ENCODE data around the gene ANK2.

ANK2 gene

GRCh38 chr4:113006632-113007031 is 42.8 kb upstream of the ANK2 start:
- Histone ChIP-seq H3K9ac (ENCODE audit: low read length) (no peak overlapping the region), H3K27ac (ENCODE audit: low read depth, low read length) (no peak overlapping the region), H3K9me2 (replicated peaks; ENCODE audit: insufficient read depth, low read length) (no peaks in the 10 kb centered on the region)

GRCh38 chr4:113007151-113007550 is 42.3 kb upstream of the ANK2 start:
- no peaks in the 10 kb centered on the region for H4K20me1 ChIP-seq (ENCODE audit: low read depth, low read length)
- H3K79me2 ChIP-seq (ENCODE audit: insufficient read depth, low read length), result no peaks in the 10 kb centered on the region

More at GRCh38 chr4:113006632-113007031, 42.8 kb upstream of the ANK2 start:
- TF ChIP-seq EZH2phosphoT487 (conservative IDR thresholded peaks at IDR 0.05; ENCODE audit: low read length) (no peak), CTCF (IDR thresholded peaks at IDR 0.05; ENCODE audit: insufficient read depth, low read length, poor library complexity, severe bottlenecking) (no peak)
- no peaks in the 10 kb centered on the region for H3F3A ChIP-seq (ENCODE audit: insufficient read depth)
- no peaks in the 10 kb centered on the region for H3K27me3 ChIP-seq (ENCODE audit: low read length)
- no peaks in the 10 kb centered on the region for H3K9me3 ChIP-seq (ENCODE audit: insufficient read depth, low read length)
- no peaks in the 10 kb centered on the region for H3K36me3 ChIP-seq (ENCODE audit: low read length)
- no peak overlapping the region for H3K4me3 ChIP-seq (ENCODE audit: insufficient read depth, low read length, poor library complexity, severe bottlenecking)
- H4K20me1 ChIP-seq (ENCODE audit: low read depth, low read length), result no peaks in the 10 kb centered on the region
- H3K79me2 ChIP-seq (ENCODE audit: insufficient read depth, low read length), result no peaks in the 10 kb centered on the region
- H3K4me2 ChIP-seq (ENCODE audit: low read depth, low read length, poor library complexity, severe bottlenecking), result no peak overlapping the region
- H2AFZ ChIP-seq (ENCODE audit: low read depth, low read length, severe bottlenecking), result no peak overlapping the region

GRCh38 chr4:113008135-113008534 is 41.3 kb upstream of the ANK2 start:
- TF ChIP-seq EZH2phosphoT487 (conservative IDR thresholded peaks at IDR 0.05; ENCODE audit: low read length), result no peak
- TF ChIP-seq CTCF (IDR thresholded peaks at IDR 0.05; ENCODE audit: insufficient read depth, low read length, poor library complexity, severe bottlenecking), result no peak
- Histone ChIP-seq H3K27ac (ENCODE audit: low read depth, low read length) (no peak overlapping the region), H4K20me1 (ENCODE audit: low read depth, low read length) (no peaks in the 10 kb centered on the region), H3F3A (ENCODE audit: insufficient read depth) (no peaks in the 10 kb centered on the region), H2AFZ (ENCODE audit: low read depth, low read length, severe bottlenecking) (no peak overlapping the region), H3K36me3 (ENCODE audit: low read length) (no peaks in the 10 kb centered on the region), H3K9me2 (replicated peaks; ENCODE audit: insufficient read depth, low read length) (no peaks in the 10 kb centered on the region), H3K4me2 (ENCODE audit: low read depth, low read length, poor library complexity, severe bottlenecking) (no peak overlapping the region), H3K9me3 (ENCODE audit: insufficient read depth, low read length) (no peaks in the 10 kb centered on the region), H3K4me3 (ENCODE audit: insufficient read depth, low read length, poor library complexity, severe bottlenecking) (no peak overlapping the region), H3K79me2 (ENCODE audit: insufficient read depth, low read length) (no peaks in the 10 kb centered on the region), H3K9ac (ENCODE audit: low read length) (no peak overlapping the region), H3K27me3 (ENCODE audit: low read length) (no peaks in the 10 kb centered on the region)

More at GRCh38 chr4:113007151-113007550, 42.3 kb upstream of the ANK2 start:
- no peaks in the 10 kb centered on the region for H3K9me3 ChIP-seq (ENCODE audit: insufficient read depth, low read length)
- no peak overlapping the region for H3K4me2 ChIP-seq (ENCODE audit: low read depth, low read length, poor library complexity, severe bottlenecking)
- H2AFZ ChIP-seq (ENCODE audit: low read depth, low read length, severe bottlenecking), result no peak overlapping the region
- no peaks in the 10 kb centered on the region for H3K9me2 ChIP-seq (replicated peaks; ENCODE audit: insufficient read depth, low read length)
- no peaks in the 10 kb centered on the region for H3K36me3 ChIP-seq (ENCODE audit: low read length)
- no peak overlapping the region for H3K27ac ChIP-seq (ENCODE audit: low read depth, low read length)
- no peak overlapping the region for H3K9ac ChIP-seq (ENCODE audit: low read length)
- H3K4me3 ChIP-seq (ENCODE audit: insufficient read depth, low read length, poor library complexity, severe bottlenecking), result no peak overlapping the region
- no peaks in the 10 kb centered on the region for H3F3A ChIP-seq (ENCODE audit: insufficient read depth)
- TF ChIP-seq CTCF (IDR thresholded peaks at IDR 0.05; ENCODE audit: insufficient read depth, low read length, poor library complexity, severe bottlenecking), result no peak
- no peak for TF ChIP-seq EZH2phosphoT487 (conservative IDR thresholded peaks at IDR 0.05; ENCODE audit: low read length)
- no peaks in the 10 kb centered on the region for H3K27me3 ChIP-seq (ENCODE audit: low read length)

Measured in SU-DHL-6 (cell line).